HG03558 (cell line): ENCODE data around the gene GTF2H4.
"Not testable (repeated sequence)": the region's sequence is repeated elsewhere in the genome, so short reads cannot be mapped to it uniquely, and the experiment has no call there.

Experiments used
- ATAC-seq: cut with Tn5 transposase; IDR thresholded peaks from one replicate; pipeline ENCODE4 v1.9.1; 2021; ENCODE audit warnings: moderate number of reproducible peaks; ENCODE audit not compliant: unreplicated experiment; ENCODE audit errors: extremely low read depth

The GTF2H4 gene

GRCh38 chr6:30907758-30908591, at the start of gene GTF2H4:
Gene GTF2H4, plus strand, starts transcription at chr6:30908207.
- peak; percentile 71 for ATAC-seq

DNA sequence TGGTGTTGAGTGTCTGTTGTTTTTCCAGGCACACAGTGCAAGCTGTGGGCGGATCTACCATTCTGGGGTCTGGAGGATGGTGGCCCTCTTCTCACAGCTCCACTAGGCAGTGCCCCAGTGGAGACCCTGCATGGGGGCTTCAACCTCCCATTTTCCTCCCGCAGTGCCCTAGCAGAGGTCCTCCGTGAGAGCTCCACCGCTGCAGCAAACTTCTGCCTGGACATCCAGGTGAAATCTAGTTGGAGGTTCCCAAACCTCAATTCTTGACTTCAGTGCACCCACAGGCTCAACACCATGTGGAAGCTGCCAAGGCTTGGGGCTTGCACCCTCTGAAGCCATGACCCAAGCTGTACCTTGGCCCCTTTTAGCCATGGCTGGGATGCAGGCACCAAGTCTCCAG, 48.3 kb upstream of the GTF2H4 start:
- ATAC-seq = not testable (repeated sequence)

- no peak for ATAC-seq
Measured at GRCh38 chr6:30861257-30862048, 46.6 kb upstream of the GTF2H4 start.

DNA sequence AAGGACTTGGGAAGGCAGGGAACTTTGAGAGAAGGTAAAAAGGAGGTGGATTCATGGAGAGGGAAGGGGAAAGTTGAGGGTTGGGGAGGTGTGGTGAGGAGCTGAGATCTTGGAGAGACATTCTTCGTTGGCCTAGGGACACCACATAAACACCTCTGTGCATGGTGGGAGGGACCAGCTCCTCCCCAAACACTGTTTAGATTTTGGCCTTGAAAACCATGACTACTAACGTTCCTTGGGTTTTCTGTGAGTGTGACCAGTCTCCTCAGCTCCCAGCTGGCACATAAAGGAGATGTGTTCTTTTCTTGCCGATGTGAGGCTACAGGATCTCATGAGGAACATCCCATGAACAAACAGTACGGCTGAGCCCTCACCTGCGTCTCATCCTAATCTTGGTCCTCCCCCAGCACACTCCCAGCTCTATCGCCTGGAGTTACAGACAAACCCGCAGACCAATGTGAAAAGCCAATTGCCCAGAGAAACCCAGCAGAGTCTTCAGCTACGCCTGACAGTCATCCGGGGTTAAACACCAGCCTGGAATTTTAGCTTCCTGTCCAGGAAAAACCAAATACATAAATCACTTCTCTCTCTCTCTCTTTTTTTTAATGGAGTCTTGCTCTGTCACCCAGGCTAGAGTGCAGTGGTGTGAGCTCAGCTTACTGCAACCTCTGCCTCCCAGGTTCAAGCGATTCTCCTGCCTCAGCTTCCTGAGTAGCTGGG, 45.7 kb upstream of the GTF2H4 start:
- ATAC-seq = no peak

- ATAC-seq = no peak
Measured at GRCh38 chr6:30864325-30864724, 43.7 kb upstream of the GTF2H4 start.

DNA sequence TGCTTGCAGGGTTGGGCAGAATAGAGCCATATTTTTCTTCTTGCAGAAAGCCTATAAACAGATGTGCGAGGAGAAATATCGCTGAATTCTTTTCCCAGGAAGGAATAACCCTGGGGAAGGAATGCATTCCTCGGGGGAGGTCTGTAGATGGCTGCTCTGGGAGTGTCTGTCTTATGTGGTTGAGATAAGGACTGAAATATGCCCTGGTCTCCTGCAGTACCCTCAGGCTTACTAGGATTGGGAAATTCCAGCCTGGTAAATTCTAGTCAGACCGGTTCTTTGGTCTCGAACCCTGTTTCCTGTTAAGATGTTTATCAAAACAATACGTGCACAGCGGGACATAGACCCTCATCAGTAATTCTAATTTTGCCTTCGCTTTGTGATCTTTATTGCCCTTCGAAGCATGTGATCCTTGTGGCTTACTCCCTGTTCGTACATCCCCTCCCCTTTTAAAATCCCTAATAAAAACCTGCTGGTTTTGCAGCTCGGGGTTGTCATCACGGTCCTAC, 38.7 kb upstream of the GTF2H4 start:
- ATAC-seq = not testable (repeated sequence)

DNA sequence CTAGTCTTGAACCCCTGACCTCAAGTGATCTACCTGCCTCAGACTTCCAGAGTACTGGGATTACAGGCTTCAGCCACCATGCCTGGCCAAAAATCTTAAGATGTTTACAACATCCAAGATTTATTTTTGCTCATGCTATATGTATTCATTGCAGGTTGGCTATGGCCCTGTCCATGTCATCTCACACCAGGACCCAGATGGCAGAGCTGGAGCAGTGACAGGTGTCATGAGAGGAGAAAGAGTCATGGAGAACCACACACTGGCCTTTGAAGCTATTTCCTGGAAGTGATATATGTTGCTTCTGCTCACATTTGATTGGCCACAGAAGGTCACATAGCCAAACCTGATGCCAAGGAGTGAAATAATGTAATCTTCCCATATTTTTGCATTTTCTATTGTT, 37.5 kb upstream of the GTF2H4 start:
- no peak for ATAC-seq

GRCh38 chr6:30871592-30872183, 36.3 kb upstream of the GTF2H4 start:
- no peak for ATAC-seq

- no peak for ATAC-seq
Measured at GRCh38 chr6:30873137-30873640, 34.8 kb upstream of the GTF2H4 start.

GRCh38 chr6:30873795-30874194, 34.2 kb upstream of the GTF2H4 start:
- ATAC-seq = not testable (repeated sequence)

DNA sequence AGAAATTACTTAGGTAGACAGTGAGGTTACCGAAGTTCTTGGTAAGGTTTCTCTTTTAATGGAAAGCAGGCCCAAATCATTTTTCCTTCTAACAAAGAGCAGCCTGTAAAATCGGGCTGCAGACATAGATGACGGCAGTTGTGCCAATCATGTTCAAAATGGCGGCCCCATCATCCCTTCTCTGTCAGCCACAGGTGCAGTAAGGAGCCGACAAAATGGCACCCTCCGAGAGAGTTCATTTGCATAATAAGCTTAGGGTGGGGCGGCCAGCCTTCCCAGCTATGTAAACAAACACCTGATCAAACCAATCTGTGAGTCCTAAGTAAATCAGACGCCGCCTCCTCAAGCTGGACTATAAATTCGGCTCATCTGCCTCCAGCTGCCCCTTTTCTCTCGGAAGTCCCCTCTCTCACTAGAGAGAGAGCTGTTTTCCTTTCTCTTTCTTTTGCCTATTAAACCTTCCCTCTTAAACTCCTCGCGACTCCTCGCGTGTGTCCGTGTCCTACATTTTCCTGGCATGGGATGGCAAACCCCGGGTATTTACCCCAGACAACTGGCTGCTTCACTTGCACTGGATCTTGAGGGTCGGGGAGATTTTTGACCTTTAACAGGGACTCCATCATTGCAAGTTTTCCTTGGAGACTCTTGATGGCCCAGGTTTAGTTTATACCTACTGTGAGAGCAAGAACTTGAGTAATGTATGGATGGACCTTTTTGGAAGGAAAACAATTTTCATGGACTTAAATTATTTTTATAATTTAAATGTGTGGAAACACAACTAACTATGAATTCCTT, 32.6 kb upstream of the GTF2H4 start:
- no peak for ATAC-seq

DNA sequence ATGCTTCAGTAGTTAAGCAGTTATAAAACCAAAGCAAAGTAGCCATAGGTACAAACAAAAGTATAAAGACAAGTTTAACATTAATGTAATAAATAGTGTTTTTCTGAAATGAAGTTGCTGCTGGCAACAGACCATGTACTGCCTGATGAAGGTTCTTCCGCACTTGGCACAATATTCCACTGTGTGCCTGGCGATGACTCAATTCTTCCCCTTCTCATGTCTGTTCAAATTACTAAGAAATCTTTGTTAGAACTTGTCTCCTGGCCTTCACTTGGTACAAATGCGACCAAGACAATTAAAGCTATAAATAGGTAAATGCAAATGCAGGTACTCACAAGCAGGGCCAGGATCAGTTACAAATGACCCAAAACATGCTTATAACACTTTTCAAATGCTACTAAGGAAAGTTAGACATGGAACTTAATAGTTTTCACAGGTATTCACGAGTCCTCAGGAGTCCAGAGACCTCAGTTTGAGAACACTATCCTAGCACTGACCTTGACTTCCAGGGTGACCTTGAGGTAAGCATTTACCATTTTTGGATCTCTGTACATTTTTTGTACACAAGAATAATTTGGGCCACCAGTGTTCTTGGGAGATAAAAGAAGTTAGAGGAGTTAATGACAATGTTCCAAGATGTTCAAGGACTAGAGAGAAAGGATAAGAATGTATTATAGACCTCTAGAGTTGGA, 31.8 kb upstream of the GTF2H4 start:
- ATAC-seq = no peak

- ATAC-seq = no peak
Measured at GRCh38 chr6:30877419-30878262, 30.4 kb upstream of the GTF2H4 start.

GRCh38 chr6:30879684-30880427, 28.2 kb upstream of the GTF2H4 start:
- no peak for ATAC-seq

DNA sequence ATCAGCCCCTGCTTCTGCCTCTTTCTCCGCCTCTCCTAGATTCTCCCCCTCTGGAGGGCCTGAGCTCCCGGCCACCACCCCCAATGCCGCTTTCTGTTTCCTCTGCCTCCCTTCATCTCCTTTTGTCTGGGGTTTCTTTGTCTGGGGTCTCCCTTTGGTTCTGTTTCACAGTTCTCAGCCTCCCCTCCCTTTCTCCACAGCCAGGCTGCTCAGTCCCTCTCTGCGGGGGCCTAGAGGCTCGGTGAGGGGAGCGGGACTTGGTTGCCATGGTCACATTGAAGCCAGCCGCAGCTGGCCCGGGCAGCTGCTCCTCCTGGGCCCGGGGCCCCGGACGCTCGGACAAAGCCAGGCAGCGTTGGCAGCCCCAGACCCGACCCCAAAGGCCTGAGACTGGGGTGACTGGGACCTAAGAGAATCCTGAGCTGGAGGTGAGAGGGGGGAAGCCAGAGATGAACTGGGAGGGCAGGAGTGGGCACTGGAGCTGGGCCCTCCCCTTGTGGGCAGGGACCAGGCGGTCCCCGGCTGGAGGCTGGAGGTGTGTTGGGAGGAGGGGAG, 27.2 kb upstream of the GTF2H4 start:
- ATAC-seq = no peak

- no peak for ATAC-seq
Measured at GRCh38 chr6:30881392-30882203, 26.4 kb upstream of the GTF2H4 start.
